Thyroid gland (tissue), 4 donors: ENCODE data around the gene ASIC4. TPM values are rescaled to one million over a fixed set of nuclear protein-coding genes. Genes with fewer than 3 reads are reported as not detected.

ENCODE experiments used
- DNase-seq, 2 donors: peaks; one replicate each; pipeline ENCODE4 v3.0.0-alpha.2; 2019
- H3K27ac ChIP-seq, 3 donors: fragments of 200-600 bp; sonication (generic); 1 replicate in 2 of 3; 2 replicates in 1 of 3; pipeline ENCODE4 v1.5.1; 2016 to 2019; ENCODE audit warnings: mild to moderate bottlenecking in 1 of 3, moderate library complexity in 1 of 3
- H3K27me3 ChIP-seq: fragments of 200-600 bp; sonication (generic); one replicate; pipeline ENCODE4 v1.5.1; 2019
- H3K36me3 ChIP-seq, 2 donors: fragments of 200-600 bp; sonication (generic); one replicate each; pipeline ENCODE4 v1.5.1; 2016 to 2019
- H3K4me1 ChIP-seq, 2 donors: fragments of 200-600 bp; sonication (generic); one replicate each; pipeline ENCODE4 v1.5.1; 2017 to 2019
- H3K4me3 ChIP-seq, 3 donors: fragments of 200-600 bp; sonication (generic); replicated peaks in 1 of 3; 1 replicate in 2 of 3; 2 replicates in 1 of 3; pipeline ENCODE4 v1.5.1; 2016; ENCODE audit warnings: mild to moderate bottlenecking in 1 of 3
- H3K9me3 ChIP-seq: fragments of 200-600 bp; sonication (generic); one replicate; pipeline ENCODE4 v1.5.1; 2017
- POLR2A ChIP-seq, 2 donors: fragments of 450-650 bp; IDR thresholded peaks; one replicate each; pipeline ENCODE4 v1.6.1; 2017; ENCODE audit warnings: antibody characterized with exemption in 2 of 2, mild to moderate bottlenecking in 2 of 2, moderate library complexity in 1 of 2
- WGBS, 2 donors: methylation state at CpG; one replicate each; pipeline ENCODE4 v1.1.5; 2017; 5-methylcytosine and 5-hydroxymethylcytosine counted together
- intact Hi-C: fragments of 100-400 bp; cut with DNase I; formaldehyde crosslinking; loops from one replicate; pipeline ENCODE4 v1.15.1; 2023
- total RNA-seq, 4 donors: library from RNA; depleted of rRNA; stranded (reverse); fragments of >200 nt; gene quantifications; one replicate each; pipeline ENCODE4 v1.2.3, GENCODE V29; 2016
- TF ChIP-seq, protein P1 (sequence below), 6 experiments: fragments of 200-600 bp in 3 of 6; fragments of 450-650 bp in 3 of 6; sonication (generic) in 3 of 6; IDR thresholded peaks; one replicate each; pipeline ENCODE4 v1.5.1; 2016 to 2019; ENCODE audit warnings: antibody characterized with exemption in 6 of 6, mild to moderate bottlenecking in 2 of 6, inconsistent platforms in 1 of 6, moderate library complexity in 1 of 6

ASIC4 gene, protein sequence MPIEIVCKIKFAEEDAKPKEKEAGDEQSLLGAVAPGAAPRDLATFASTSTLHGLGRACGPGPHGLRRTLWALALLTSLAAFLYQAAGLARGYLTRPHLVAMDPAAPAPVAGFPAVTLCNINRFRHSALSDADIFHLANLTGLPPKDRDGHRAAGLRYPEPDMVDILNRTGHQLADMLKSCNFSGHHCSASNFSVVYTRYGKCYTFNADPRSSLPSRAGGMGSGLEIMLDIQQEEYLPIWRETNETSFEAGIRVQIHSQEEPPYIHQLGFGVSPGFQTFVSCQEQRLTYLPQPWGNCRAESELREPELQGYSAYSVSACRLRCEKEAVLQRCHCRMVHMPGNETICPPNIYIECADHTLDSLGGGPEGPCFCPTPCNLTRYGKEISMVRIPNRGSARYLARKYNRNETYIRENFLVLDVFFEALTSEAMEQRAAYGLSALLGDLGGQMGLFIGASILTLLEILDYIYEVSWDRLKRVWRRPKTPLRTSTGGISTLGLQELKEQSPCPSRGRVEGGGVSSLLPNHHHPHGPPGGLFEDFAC
- total RNA-seq: not detected

DNA sequence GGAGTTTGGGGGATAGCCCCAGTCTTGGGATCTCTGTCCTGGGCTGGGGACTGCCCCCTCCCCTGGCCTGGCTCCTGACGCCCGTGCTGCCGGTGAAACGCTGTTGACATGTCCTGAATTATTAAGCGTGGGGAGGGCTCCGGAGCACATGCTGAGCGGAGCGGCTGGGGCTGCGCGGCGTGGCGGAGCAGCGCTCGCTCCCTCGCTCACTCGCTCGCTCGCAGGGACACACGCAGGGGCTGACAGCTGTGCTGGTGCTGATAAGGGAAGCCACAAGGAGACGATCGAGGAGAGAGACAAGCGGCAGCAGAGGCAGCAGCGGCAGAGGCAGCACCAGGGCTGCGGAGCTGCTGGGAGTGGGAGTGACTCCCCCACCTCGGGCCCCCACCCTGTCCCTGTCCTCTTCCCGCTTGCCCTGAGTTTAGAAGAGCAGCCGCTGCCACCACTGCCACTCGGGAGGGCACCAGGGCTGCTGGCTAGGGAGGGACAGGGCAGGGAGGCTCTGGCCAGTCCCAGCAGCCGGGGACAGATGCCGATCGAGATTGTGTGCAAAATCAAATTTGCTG, at the start of gene ASIC4:
Gene ASIC4 (plus strand): TSS at position 287 of the 566 bp plus-strand sequence. CDS start 243 bp downstream, at position 530.
- Histone ChIP-seq H3K27me3 (peaks cover 3% of the 10 kb centered on the region), H3K9me3 (no peaks in the 10 kb centered on the region), H3K27ac (no peak within 1 kb of the TSS), H3K4me3 (no peak within 1 kb of the TSS), H3K36me3 (no peaks in the 10 kb centered on the region), H3K4me1 (peaks cover 10 to 15% of the 10 kb centered on the region in 2 donors)
- TF ChIP-seq, protein P1, sequence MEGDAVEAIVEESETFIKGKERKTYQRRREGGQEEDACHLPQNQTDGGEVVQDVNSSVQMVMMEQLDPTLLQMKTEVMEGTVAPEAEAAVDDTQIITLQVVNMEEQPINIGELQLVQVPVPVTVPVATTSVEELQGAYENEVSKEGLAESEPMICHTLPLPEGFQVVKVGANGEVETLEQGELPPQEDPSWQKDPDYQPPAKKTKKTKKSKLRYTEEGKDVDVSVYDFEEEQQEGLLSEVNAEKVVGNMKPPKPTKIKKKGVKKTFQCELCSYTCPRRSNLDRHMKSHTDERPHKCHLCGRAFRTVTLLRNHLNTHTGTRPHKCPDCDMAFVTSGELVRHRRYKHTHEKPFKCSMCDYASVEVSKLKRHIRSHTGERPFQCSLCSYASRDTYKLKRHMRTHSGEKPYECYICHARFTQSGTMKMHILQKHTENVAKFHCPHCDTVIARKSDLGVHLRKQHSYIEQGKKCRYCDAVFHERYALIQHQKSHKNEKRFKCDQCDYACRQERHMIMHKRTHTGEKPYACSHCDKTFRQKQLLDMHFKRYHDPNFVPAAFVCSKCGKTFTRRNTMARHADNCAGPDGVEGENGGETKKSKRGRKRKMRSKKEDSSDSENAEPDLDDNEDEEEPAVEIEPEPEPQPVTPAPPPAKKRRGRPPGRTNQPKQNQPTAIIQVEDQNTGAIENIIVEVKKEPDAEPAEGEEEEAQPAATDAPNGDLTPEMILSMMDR (IDR thresholded peaks at IDR 0.05): no peak
- TF ChIP-seq POLR2A (IDR thresholded peaks at IDR 0.05): no peak
- WGBS, 2 donors: 6 to 9% methylated on average over 18 to 27 of the region's 31 CpGs
- intact Hi-C loops: no loop called here
- no peak for DNase-seq

DNA sequence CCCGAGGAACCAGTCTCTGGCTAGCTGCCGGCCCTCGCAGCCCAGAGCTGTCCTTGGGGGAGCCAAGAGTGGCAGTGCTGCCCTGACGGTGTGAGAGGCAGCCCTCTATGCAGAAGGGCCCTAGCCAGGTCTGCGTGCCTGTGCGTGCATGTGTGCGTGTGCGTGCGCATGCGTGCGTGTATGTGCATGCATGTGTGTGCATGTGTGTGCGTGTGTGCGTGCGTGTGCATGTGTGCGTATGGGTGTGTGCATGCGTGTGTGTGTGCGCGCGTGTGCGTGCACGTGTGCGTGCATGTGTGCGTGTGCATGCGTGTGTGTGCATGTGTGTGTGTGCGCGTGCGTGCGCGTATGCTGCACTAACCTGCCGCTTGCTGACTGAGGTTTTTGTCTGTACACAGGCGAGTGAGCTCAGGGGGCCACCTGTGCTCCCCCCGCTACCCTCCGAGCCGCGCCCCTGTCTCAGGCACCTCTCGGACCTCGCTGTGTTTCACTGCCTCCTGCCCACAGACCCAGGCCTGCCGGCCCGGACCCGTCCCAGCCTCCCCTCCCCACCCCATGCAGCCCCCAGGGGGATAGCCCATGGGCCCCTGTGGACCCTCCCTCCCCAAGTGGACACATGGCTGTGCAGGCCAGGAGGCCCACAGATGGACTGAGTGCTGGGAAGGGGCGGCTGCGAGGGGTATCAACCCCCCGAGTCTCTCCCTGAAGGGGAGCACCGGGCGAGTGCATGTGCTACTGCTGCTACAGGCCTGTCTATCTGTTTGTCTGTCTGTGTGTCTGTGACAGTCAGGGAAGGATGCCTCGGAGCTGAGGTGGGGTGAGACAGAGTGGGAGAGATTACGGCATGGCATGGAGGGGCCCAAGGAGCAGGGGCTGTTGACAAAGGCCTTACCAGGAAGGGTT, 48.4 kb upstream of the ASIC4 start:
- 85 to 88% methylated on average over 44 to 46 of the region's 47 CpGs for WGBS, 2 donors
- Histone ChIP-seq H3K9me3 (no peaks in the 10 kb centered on the region), H3K4me3 (no peak overlapping the region), H3K36me3 (no peaks in the 10 kb centered on the region), H3K27me3 (no peaks in the 10 kb centered on the region), H3K4me1 (peaks cover 0 to 2% of the 10 kb centered on the region in 2 donors), H3K27ac (no peak overlapping the region)
- DNase-seq: no peak
- TF ChIP-seq POLR2A (IDR thresholded peaks at IDR 0.05): no peak
- TF ChIP-seq, protein P1 (IDR thresholded peaks at IDR 0.05): no peak
- intact Hi-C loops: no loop called here

DNA sequence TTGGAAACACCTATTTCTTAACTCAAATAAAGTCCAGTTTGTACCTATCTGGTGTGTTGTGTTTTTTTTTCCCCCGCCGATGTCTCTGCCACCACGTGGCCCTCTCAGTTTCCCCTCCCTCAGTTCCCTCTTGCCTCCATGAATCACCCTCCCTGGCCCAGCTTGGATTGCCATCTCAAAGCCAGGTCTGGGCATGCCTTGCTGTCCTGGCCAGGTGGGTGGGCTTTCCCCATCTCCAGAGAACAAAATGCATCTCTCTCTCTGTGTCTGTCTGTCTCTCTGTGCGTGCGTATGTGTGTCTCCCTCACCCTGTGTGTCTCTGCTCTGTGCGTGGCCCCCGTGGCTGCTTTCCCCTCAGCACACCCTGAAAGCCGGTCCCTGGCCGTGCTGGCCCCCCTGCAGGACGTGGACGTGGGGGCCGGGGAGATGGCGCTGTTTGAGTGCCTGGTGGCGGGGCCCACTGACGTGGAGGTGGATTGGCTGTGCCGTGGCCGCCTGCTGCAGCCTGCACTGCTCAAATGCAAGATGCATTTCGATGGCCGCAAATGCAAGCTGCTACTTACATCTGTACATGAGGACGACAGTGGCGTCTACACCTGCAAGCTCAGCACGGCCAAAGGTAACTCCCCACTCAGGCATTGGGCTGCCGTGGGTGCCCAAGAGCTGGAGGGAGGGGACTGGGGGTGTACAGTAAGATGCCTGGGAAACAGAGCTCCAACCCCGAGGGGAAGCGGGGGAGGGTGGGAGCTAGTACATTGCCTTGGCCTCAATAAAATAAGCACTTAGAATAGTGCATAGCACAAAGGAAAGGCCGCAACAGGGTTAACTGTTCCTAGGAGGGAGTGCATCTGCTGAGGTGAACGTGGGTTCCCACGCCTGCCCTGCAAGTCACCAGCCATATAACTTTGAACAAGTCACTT, 47.2 kb upstream of the ASIC4 start:
- no peaks in the 10 kb centered on the region for H3K4me1 ChIP-seq
- no peaks in the 10 kb centered on the region for H3K36me3 ChIP-seq
- 84 to 85% methylated on average over 20 to 28 of the region's 28 CpGs for WGBS, 2 donors
- no peak overlapping the region for H3K4me3 ChIP-seq
- DNase-seq: no peak
- no peak overlapping the region for H3K27ac ChIP-seq
- intact Hi-C loops: no loop called here
- H3K9me3 ChIP-seq: no peaks in the 10 kb centered on the region
- H3K27me3 ChIP-seq: no peaks in the 10 kb centered on the region
- TF ChIP-seq, protein P1 (IDR thresholded peaks at IDR 0.05): no peak
- no peak for TF ChIP-seq POLR2A (IDR thresholded peaks at IDR 0.05)

DNA sequence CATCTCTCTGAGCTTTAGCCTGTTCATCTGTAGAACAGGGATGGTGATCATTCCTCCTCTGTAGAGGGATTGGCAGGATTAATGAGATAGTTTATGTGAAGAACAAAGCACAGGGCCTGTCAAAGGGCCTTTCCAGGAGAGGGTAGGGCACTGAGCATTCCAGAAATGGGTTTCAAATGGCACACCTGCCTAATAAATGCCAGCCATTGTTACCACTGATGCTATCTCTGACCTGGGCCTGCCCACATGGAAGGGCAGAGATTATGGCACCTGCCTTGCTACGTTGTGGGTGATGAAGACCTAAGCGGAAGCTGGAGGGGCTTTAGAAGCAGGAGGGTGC, 46.6 kb upstream of the ASIC4 start:
- Histone ChIP-seq H3K27me3 (no peaks in the 10 kb centered on the region), H3K9me3 (no peaks in the 10 kb centered on the region), H3K4me1 (no peaks in the 10 kb centered on the region), H3K36me3 (no peaks in the 10 kb centered on the region), H3K4me3 (no peak overlapping the region), H3K27ac (no peak overlapping the region)
- TF ChIP-seq, protein P1 (IDR thresholded peaks at IDR 0.05): no peak
- no peak for TF ChIP-seq POLR2A (IDR thresholded peaks at IDR 0.05)
- WGBS, 2 donors: 94 to 97% methylated on average over 2 of the region's 2 CpGs
- DNase-seq: no peak
- intact Hi-C loops: no loop called here
